ENCODE data around the gene TSR1.

Gene TSR1

DNA sequence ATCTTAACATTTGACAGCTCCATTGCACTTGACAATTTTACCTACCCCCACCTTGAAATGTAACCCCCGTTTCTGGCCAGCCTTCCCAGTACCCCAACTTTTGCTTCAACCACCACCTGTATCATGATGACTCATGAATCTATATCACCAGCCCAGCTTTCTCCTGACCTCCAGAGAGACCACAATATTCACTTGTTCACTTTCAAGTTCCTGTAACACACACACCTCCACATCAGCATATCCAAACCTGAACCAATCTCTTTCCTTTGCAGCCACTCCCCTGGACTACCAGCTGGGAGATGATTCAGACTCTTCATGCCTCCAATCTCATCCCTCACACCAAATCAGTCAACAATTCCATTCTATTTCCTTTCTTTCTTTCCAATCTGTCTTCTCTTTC, 40.7 kb downstream of the TSR1 start:
- no peak for DNase-seq
- TF ChIP-seq, protein P1, sequence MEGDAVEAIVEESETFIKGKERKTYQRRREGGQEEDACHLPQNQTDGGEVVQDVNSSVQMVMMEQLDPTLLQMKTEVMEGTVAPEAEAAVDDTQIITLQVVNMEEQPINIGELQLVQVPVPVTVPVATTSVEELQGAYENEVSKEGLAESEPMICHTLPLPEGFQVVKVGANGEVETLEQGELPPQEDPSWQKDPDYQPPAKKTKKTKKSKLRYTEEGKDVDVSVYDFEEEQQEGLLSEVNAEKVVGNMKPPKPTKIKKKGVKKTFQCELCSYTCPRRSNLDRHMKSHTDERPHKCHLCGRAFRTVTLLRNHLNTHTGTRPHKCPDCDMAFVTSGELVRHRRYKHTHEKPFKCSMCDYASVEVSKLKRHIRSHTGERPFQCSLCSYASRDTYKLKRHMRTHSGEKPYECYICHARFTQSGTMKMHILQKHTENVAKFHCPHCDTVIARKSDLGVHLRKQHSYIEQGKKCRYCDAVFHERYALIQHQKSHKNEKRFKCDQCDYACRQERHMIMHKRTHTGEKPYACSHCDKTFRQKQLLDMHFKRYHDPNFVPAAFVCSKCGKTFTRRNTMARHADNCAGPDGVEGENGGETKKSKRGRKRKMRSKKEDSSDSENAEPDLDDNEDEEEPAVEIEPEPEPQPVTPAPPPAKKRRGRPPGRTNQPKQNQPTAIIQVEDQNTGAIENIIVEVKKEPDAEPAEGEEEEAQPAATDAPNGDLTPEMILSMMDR (IDR thresholded peaks at IDR 0.05; ENCODE audit: borderline replicate concordance, extremely low read depth, low read length, poor library complexity, severe bottlenecking): no peak
- TF ChIP-seq EZH2 (IDR thresholded peaks at IDR 0.05; ENCODE audit: borderline replicate concordance, low read depth, low read length, severe bottlenecking): no peak

GRCh38 chr17:2292100-2292499, 44.2 kb downstream of the TSR1 start:
- DNase-seq: no peak
- Histone ChIP-seq H3K4me1 (ENCODE audit: insufficient read depth, low read length) (no peaks in the 10 kb centered on the region), H3K4me2 (ENCODE audit: insufficient read depth, low read length) (no peak overlapping the region), H3K79me2 (ENCODE audit: insufficient read depth, low read length) (peaks cover 37% of the 10 kb centered on the region), H3K4me3 (ENCODE audit: low read depth in 1 of 2, low read length in 2 of 2) (no peak overlapping the region), H3K36me3 (ENCODE audit: insufficient read depth, low read length) (peaks cover 82% of the 10 kb centered on the region), H3K27ac (ENCODE audit: low read length) (no peak overlapping the region), H3K9ac (ENCODE audit: low read depth, low read length) (no peak overlapping the region), H3K27me3 (ENCODE audit: insufficient read depth, low read length, poor library complexity) (no peaks in the 10 kb centered on the region), H3K9me3 (ENCODE audit: insufficient read depth, low read length, severe bottlenecking) (no peaks in the 10 kb centered on the region), H2AFZ (ENCODE audit: low read depth, low read length) (no peak overlapping the region), H4K20me1 (ENCODE audit: insufficient read depth, low read length) (peaks cover 5% of the 10 kb centered on the region; the same call in 1 of the 2 replicates)
- no peak for ATAC-seq (ENCODE audit: insufficient read depth, low read depth)
- TF ChIP-seq, protein P1 (IDR thresholded peaks at IDR 0.05; ENCODE audit: borderline replicate concordance, extremely low read depth, low read length, poor library complexity, severe bottlenecking): no peak
- TF ChIP-seq EZH2 (IDR thresholded peaks at IDR 0.05; ENCODE audit: borderline replicate concordance, low read depth, low read length, severe bottlenecking): no peak

More for the DNA sequence above, 40.7 kb downstream of the TSR1 start:
- Histone ChIP-seq H3K4me1 (ENCODE audit: insufficient read depth, low read length) (0 out of 2 replicates have a peak, but pooled peaks cover 6% of the 10 kb centered on the region), H3K4me3 (ENCODE audit: low read depth in 1 of 2, low read length in 2 of 2) (no peak overlapping the region), H3K79me2 (ENCODE audit: insufficient read depth, low read length) (peaks cover 62% of the 10 kb centered on the region), H3K9me3 (ENCODE audit: insufficient read depth, low read length, severe bottlenecking) (no peaks in the 10 kb centered on the region), H3K4me2 (ENCODE audit: insufficient read depth, low read length) (no peak overlapping the region), H3K27me3 (ENCODE audit: insufficient read depth, low read length, poor library complexity) (no peaks in the 10 kb centered on the region), H2AFZ (ENCODE audit: low read depth, low read length) (no peak overlapping the region), H3K27ac (ENCODE audit: low read length) (0 out of 2 replicates have a peak overlapping the region, but pooled peaks have one; percentile 11), H3K36me3 (ENCODE audit: insufficient read depth, low read length) (peaks cover 91% of the 10 kb centered on the region), H4K20me1 (ENCODE audit: insufficient read depth, low read length) (peaks cover 14% of the 10 kb centered on the region; the same call in 1 of the 2 replicates), H3K9ac (ENCODE audit: low read depth, low read length) (no peak overlapping the region)
- no peak for ATAC-seq (ENCODE audit: insufficient read depth, low read depth)

DNA sequence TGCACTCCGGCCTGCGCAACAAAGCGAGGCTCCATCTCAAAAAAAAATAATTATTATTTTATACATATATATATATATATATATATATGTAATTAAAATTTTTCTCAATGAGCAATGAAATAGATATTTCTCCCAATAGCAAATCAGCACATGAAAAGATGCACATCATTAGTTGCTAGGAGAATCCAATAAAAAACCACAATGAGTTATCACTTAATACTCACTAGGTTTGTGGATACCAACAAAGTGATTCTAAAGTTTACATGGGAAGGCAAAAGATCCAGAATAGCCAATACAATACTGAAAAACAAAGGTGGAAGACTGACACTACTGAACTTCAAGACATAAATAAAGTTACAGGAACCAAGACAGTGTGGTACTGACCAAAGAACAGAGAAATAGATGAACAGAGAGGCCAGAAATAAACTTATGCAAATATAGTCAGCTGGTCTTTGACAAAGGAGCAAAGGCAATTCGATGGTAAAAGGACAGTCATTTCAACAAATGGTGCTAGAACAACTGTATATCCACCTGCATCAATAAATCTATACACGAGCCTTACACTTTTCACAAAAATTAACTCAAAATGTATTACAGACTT, 46.3 kb downstream of the TSR1 start:
- Histone ChIP-seq H3K36me3 (ENCODE audit: insufficient read depth, low read length) (peaks cover 76% of the 10 kb centered on the region), H3K4me1 (ENCODE audit: insufficient read depth, low read length) (no peaks in the 10 kb centered on the region), H3K4me2 (ENCODE audit: insufficient read depth, low read length) (no peak overlapping the region), H4K20me1 (ENCODE audit: insufficient read depth, low read length) (no peaks in the 10 kb centered on the region; the same call in 1 of the 2 replicates), H3K27ac (ENCODE audit: low read length) (no peak overlapping the region), H3K27me3 (ENCODE audit: insufficient read depth, low read length, poor library complexity) (no peaks in the 10 kb centered on the region), H3K9me3 (ENCODE audit: insufficient read depth, low read length, severe bottlenecking) (no peaks in the 10 kb centered on the region), H3K79me2 (ENCODE audit: insufficient read depth, low read length) (peaks cover 18% of the 10 kb centered on the region), H2AFZ (ENCODE audit: low read depth, low read length) (no peak overlapping the region), H3K4me3 (ENCODE audit: low read depth in 1 of 2, low read length in 2 of 2) (no peak overlapping the region), H3K9ac (ENCODE audit: low read depth, low read length) (no peak overlapping the region)
- no peak for DNase-seq
- TF ChIP-seq EZH2 (IDR thresholded peaks at IDR 0.05; ENCODE audit: borderline replicate concordance, low read depth, low read length, severe bottlenecking): no peak
- TF ChIP-seq, protein P1 (IDR thresholded peaks at IDR 0.05; ENCODE audit: borderline replicate concordance, extremely low read depth, low read length, poor library complexity, severe bottlenecking): no peak
- no peak for ATAC-seq (ENCODE audit: insufficient read depth, low read depth)

Data from DND-41 (cell line).